Stimulated activated CD8-positive, alpha-beta memory T cell treated with anti-CD3 and anti-CD28 coated beads, Interleukin-15, amount 100 ng/mL, for 4 hours (primary cell): Measurements from ENCODE around the gene GDAP2.
"Not testable (repeated sequence)": the region's sequence is repeated elsewhere in the genome, so short reads cannot be mapped to it uniquely, and the experiment has no call there.

Experiments
- DNase-seq, 2 donors: peaks; one replicate each; pipeline ENCODE4 v3.0.0-alpha.2; 2020; ENCODE audit warnings: low read depth in 2 of 2

Gene GDAP2, protein sequence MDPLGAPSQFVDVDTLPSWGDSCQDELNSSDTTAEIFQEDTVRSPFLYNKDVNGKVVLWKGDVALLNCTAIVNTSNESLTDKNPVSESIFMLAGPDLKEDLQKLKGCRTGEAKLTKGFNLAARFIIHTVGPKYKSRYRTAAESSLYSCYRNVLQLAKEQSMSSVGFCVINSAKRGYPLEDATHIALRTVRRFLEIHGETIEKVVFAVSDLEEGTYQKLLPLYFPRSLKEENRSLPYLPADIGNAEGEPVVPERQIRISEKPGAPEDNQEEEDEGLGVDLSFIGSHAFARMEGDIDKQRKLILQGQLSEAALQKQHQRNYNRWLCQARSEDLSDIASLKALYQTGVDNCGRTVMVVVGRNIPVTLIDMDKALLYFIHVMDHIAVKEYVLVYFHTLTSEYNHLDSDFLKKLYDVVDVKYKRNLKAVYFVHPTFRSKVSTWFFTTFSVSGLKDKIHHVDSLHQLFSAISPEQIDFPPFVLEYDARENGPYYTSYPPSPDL

DNA sequence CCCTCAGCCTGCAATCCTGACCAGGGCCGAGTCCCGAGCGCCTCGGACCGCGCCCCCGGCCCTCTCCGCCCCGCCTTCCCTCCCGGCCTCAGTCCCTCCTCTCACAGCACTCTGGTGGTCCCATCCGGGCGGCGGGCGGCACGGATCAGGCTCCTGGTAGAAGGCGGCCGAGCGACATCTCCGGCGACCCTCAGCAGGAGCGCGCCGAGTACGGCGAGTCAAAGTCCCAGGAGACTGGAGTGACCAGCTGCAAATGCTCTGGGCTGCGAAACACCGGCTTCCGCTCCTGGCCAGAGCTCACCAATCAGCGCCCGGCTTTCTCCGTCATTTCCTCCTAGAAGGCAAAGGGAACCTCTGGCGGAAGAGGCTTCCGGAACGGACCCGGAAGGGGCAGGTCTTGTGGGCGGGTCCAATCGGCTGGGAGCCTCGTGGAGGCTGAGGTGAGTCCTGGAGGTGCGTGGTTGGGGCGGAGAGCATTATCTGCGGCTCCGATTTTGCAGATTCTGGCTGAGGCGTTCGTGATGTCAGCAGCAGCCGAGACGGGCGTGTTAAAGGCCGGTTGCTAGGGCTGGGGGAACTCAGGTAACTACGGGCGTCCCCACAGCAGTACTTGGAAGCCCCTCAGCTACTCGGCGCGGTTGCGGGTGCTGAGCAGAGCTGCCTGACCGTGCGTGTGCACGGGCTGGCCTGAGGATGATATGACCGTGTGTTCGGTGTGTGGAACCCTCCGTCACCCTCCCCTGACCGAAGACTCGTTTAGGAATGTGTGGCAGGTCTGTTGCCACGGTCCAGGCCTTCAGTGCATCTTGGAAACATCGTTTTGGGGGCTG, at the start of gene GDAP2, which contains the start of gene WDR3:
Gene GDAP2, minus strand, starts transcription at position 279 of the 830 bp plus-strand sequence. CDS start 9,264 bp downstream, outside the sequence.
Gene WDR3, plus strand, starts transcription at position 397 of the 830 bp plus-strand sequence. CDS start 3,581 bp downstream, outside the sequence.
- DNase-seq = peak; percentile 89 to 92

DNA sequence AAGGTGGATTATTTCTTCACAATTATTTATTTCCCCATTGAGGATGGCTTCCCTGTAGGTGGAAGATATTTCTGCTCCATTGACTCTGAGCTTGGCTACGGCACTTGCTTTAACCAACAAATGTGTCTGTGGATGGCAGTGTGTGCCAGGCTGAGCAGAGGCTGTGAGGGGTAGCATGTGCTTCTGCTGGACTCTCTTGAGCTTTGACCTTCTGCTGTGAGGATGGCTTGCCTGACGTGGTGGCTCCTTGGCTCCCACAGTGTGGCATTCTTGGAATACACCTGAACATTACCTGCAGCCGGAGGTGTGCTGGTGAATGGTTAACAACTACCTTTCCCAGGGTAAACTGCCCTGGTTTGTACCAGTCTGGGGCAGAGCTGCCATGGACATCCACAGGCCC, 47.0 kb upstream of the GDAP2 start:
- DNase-seq = no peak

DNA sequence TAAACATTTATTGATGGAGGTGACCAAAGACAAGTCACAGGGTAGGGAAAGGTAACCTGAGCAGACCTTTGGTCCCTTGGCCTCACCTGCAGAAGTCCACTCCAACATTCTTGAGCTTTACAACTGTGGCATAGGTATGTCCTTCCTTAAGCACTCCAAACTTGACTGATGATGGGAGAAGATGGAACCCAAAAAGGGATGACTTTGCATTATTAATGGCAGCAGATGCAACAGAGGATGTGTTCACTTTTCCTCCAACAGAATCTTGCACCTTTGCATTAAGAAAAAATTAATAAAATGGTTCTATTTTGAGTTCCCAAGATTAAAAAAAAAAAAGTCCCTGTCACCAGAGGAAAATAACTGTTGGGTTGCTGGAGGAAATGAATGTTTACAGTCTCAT, 42.4 kb upstream of the GDAP2 start:
- DNase-seq = no peak

DNA sequence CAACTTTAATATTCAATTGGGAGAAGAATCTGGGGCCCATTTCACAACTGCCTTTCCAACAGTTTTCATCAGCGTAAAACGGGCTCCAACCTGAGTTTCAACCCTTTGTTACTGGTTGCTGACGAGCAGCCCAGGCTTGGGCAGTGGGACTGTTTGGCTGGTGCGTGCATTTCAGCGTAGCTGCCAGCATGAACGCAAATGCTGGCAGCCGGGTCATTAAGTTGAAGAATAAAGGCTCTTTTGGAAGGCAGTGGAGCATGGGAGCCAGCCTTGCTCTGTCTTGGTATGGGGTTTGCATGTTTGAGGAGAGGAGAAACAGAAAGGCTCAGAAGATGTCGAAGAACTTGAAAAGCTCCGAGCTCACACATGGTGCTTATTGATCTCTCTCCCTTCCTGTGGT, 40.8 kb upstream of the GDAP2 start:
- no peak for DNase-seq

DNA sequence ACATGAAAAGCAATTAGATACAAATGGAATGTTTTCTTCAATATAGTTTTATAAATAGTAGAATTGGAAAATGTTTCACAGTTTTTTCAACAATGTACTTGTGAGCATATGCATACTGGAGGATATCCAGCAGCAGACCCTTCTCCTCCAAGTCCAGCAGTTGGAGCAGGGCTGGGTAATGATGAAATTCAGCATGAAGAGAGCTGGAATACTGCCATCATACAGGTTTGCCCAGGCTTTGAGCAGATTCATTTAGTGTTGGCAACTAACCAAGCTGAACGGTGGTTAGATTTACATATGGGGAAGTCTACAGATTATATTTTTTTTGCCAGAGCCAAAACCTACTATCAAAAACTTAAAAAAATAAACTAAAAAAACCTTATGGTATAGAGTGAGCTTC, 38.5 kb upstream of the GDAP2 start:
- no peak for DNase-seq

DNA sequence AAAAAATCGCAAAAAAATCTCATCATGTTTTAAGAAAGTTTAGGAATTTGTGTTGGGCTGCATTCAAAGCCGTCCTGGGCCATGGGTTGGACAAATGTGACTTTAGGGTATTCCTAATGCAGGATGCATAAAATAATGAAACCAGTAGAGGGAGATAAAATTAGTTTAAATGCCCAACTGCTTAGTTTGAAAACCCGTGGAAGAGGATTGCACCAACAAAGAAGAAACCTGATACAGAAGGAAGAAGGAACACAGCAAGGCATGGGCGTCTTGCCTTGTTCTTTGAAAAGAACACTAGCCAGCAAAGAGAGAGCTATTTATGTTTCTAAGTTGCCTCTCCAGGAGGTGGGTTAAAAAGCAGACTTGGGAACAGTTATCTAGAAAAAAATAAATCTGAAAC, 38.1 kb upstream of the GDAP2 start:
- no peak for DNase-seq

DNA sequence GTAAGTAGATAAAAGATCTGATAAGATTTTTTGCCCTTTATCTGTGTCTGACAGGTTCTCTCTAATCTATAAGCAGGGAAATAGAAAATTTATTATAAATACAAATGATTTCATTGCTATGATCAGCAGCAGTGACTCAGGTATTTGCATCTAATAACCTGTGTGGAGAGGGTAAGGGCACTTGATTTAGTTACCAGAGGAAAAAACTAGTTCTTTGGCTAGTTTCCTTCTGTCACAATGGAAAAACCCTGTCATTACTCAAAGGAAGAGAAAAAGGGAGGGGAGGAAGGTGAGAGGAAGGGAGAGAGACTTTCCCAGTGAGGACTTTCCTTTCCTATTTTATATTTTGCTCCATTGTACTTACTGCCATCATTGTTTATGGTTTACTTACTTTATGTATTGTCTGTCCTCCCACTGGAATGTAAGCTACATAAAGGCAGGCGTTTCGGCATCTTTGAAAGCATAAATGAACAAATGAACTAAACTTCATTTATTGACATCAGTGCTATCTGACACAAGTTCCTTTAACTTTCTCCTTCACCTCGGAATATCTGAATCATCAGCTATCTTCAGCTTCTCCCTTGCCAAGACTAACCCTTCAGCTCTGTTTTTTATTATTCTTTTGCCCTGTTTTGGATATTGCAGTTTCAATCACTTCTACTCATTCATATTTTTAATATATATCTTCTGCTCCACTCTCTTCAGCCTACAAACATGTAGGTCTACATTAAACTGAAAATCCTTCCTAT, 35.0 kb upstream of the GDAP2 start:
- DNase-seq = no peak

DNA sequence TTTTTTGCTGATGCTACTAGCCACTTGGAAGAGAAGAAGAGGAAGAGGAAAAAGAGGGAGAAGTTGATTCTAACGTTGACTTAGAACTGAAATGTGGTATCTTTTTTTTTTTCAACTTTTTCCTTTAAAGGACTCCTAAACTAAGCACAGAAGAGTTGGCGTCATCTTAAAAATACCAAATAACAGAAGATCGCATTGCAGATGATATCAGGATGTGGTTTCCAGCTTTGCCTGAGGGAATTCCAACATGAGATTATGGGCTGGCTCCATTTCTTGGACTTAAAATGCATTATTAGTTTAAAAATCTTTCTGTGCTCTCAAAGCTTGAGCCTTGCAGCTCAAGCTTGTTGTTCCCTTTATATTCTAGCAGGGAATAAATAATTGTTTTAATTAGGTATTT, 29.9 kb upstream of the GDAP2 start:
- DNase-seq = no peak

DNA sequence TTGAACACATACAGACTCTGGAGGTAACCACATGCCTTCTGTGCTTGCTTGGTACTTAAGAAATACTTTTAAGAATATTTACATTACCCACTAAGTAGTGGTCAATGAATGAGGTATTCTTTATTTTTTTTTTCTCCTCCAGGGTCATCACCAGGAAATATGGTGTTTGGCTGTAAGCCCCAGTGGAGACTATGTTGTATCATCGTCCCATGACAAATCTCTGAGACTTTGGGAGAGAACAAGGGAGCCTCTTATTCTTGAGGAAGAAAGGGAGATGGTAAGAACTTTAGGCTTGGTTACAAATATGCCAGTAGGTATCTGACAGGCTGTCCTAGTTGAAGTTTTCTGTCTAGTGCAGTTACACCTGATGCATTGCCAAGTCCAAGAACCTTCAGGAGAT, 23.0 kb upstream of the GDAP2 start:
- DNase-seq = no peak

DNA sequence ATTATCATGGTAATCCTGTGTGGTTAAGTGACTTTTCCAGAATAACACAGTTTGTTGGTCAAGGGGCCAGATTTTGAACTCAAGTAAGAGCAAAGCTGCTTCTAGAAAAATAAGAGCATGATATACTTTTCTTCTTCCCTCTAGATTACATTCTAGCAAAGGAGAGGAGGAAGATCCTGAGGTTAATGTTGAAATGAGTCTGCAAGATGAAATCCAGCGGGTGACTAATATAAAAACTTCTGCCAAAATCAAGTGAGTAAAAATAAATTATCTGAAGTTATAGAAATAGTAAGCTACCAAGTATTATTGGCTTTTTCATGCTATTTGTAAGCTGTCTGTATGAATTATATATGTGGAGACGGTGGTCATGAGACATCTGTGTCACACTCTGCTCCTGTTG, 12.9 kb upstream of the GDAP2 start:
- DNase-seq = no peak

DNA sequence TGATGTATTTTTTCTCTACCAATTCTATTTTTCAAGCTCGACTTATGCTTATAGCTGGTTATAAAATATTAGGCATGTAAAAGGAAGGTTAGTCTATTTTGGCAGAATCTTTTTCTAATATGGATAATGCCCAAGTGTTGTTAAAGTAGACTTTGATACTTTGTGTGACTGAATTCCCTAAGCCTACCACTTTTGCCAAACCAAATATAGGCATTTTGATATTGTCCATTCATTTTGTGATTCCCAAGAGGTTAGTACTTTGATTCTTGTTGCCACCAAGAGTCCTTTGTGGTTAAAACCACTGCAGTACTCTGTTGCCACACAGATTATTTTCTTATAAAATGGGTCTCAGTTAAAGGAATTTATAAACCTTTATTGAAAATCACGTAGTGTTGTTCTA, 4.3 kb upstream of the GDAP2 start:
- no peak for DNase-seq

DNA sequence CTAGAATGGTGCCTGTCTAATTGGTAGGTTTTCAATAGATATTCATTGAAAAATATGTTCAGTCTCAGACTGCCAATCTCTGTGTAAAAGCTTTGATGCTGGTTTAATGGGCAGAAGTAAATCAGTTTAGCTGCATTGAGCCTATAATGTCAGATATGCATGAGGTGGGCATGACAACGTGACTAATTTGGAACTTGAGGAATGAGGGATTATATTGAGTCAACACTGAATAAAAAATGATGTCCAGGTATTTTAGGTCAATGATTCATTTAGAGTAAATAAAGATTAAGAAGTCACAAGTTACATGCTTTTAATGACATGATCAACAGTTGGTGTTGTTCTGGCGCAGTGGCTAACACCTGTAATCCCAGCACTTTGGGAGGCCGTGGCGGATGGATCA, 3.2 kb upstream of the GDAP2 start:
- DNase-seq = no peak

DNA sequence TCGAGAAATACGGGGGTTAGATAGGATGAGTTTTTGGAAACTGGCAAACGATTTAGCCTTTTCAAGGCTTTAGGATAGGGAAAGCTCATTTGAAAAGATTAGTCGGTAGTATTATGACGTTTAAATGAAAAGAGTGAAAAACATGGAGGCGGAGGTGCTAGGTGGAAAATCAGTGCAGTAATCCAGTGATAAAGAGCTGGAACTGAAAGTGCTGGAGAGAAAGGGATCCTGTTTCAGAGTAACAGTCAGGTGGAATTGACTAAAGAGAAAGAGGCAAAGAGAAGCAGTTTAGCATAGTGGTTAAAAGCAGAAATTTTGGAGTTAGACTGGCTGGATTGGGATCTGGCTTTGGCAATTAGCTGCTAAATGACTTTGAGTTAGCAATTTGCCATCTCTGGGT, 1.1 kb upstream of the GDAP2 start:
- DNase-seq = no peak

DNA sequence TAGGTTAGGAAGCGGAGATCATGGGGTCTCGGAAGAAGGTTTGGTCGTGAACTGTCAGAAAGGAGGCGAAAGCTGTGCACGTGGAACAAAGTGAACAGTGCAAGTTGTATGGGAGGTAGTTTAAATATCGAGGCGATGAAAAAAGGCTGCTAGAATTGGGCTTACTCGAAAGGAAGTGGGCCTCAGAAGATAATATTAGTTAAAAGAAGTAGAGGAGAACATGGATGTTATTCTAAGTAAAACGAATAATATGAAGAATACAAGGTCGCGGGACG, 689 bp upstream of the GDAP2 start:
- DNase-seq = no peak

DNA sequence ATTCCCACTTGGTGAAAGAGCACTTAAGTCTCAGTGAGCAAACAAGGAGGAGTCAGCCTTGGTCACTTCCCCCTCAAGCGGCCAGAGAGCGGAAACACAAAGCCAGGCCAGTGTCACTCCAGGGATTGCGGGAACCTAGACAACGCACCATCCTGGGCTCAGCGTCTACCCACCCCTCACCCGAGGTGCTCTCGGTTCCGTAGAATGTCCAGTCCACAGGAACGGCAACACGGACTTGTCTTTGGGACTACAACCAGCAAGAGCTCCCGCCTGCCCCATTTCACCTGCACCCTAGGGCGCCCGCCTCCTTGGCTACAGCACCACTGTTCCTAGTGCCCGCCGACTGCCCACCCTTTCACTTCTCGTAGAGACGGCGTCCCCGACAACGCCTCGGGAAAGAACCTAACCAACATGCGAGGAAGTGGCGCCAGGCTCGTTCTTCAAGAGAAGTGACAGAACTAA, 509 bp downstream of the GDAP2 start:
- DNase-seq = no peak

DNA sequence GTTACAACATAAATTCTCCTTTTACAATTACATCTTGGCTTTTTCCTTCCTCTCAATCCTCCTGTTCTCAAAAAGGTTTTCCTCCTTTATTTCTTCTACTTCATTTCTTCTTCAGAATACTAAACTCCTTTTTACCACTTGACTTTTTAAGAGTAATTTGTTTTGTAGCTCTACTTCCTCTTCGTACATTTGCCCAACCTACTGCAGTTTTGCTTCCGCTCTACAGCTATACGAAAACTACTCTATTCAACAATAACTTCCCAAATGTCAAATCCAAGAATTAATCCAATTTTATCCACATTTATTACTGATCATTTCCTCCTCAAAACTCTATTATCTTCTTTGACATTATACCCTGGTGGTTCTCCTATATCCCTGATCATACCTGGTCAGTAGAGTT, 3.4 kb downstream of the GDAP2 start:
- no peak for DNase-seq

DNA sequence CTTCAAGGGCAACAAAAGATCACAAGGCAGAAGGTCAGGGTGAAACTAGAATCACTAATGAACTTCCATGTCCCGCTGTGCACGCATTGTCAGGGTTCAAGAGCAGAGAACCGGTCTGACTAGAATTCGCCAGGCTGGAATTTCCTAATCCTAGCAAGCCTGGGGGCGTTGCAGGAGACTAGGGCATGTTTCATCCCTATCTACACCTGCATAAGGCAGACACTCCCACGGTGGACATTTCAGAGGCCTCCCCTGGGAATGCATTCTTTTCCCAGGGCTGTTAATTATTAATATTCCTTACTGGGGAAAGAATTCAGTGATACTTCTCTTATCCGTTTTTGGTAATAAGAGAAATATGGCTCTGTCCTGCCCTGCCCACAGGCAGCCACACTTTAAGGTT, 6.7 kb downstream of the GDAP2 start:
- not testable (repeated sequence) for DNase-seq

DNA sequence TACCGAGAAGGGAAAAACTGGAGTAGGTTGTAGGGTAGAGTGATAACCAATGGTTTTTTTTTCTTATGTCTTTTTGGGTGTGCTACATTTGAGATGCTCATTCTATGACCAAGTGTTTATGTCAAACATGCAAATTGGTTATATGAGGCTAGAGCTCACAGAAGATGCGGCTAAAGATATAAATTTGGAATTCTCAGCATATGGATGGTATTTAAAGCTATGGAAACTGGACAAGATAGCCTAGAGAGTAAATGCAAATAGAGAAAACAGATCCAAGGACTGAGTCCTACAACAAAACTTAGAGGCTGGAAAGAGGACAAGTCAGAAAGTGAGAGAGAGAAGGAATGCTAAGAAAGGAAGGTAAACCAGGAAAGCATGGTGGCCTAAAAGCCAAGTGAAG, 7.4 kb downstream of the GDAP2 start:
- no peak for DNase-seq

DNA sequence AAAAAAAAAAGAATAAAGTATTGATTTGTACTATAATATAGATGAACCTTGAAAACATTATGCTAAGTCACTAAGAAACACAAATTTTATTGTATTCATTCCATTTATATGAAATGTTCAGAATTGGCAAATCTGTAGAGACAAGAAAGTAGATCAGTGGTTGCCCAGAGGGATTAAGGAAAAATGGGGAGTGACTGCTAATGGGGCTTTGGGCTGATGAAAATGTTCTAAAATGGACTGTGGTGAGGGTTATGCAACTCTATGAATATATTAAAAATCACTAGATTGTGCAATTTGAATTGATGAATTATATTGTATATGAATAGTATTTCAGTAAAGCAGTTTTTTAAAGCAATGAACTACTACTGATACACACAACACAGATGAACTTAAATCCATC, 10.0 kb downstream of the GDAP2 start:
- no peak for DNase-seq

DNA sequence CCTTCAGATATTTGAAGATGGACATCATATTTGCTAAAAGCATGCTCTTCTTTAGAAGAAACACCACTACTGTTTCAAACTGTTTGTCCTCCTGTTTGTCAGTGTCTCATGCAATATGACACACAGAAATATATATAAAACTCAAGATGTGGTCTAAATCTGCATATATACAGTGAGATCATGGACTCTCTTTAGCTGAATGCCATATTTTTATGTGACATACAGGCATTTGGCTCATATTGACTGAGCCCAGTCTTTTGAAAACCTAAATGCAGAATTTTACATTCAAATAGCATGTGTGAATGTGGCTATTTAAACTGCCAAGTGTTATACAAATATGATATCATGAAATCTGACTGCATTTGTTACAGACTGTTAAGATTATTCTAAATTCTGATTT, 18.4 kb downstream of the GDAP2 start:
- no peak for DNase-seq

DNA sequence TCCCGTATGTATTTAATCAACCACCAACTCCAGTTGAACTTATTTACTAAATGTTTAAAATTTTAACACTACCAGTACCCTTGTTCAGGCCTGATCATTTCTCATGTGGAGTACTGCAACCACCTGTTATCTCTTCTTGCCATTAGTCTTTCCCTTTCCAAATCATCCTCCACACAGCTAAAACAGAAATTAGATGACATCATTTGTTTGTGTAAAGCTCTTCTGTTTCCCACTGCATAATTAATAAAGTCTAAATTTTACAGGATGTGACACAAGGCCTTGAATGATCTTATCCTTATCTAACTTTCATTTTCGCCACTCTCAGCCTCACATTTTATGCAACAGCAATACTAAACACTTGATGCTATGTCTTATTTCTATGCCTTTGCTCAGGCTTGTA, 24.4 kb downstream of the GDAP2 start:
- no peak for DNase-seq

DNA sequence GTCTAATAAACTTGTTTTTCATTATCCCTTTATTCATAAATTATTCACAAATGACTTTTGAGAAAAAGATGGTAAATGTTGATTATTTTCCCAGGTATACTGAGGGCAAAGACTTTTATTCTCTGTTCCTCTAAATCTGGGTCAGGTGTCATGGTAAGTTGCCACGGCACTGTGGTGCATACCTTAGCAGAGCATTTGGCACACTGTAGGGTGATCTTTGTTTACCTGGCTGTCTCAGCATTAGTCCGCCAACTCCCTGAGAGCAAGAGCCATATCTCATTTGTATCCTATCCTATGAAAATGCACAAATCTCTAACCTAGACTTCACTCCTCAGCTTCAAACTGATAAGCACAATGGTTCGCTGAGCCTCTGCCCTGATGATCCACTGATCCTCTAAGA, 24.9 kb downstream of the GDAP2 start:
- no peak for DNase-seq
